Kidney (tissue), 14 donors: ENCODE results near the gene ADARB2. TPM values are rescaled to one million over a fixed set of nuclear protein-coding genes. Genes with fewer than 3 reads are reported as not detected.

Experiments
- DNase-seq, 5 donors: peaks; one replicate each; pipeline ENCODE4 v3.0.0-alpha.2; 2013 to 2020
- FAIRE-seq: peaks from 2 replicates; lab custom pipeline; 2012; peaks lifted over from hg19 to GRCh38; lab: Jason Lieb, UNC
- H3K27ac ChIP-seq, 2 donors: one replicate each; pipeline ENCODE4 v1.7.0; 2013; ENCODE audit warnings: low read depth in 2 of 2, low read length in 2 of 2, inconsistent platforms in 1 of 2
- H3K27me3 ChIP-seq: one replicate; pipeline ENCODE4 v1.7.1; 2013; ENCODE audit warnings: low read length, inconsistent platforms; ENCODE audit not compliant: control insufficient read depth, insufficient read depth
- H3K36me3 ChIP-seq, 3 donors: one replicate each; pipeline versions ENCODE4 v1.7.0 to v1.7.1; 2013; ENCODE audit warnings: low read length in 3 of 3, control low read depth in 1 of 3, inconsistent platforms in 1 of 3; ENCODE audit not compliant: insufficient read depth in 3 of 3, control insufficient read depth in 2 of 3
- H3K4me1 ChIP-seq, 3 donors: one replicate each; pipeline versions ENCODE4 v1.7.0 to v1.7.1; 2013; ENCODE audit warnings: low read length in 3 of 3, inconsistent platforms in 1 of 3, low read depth in 1 of 3; ENCODE audit not compliant: control insufficient read depth in 2 of 3, insufficient read depth in 2 of 3
- H3K4me3 ChIP-seq, 3 donors: one replicate each; pipeline versions ENCODE4 v1.7.0 to v1.8.1; 2013; ENCODE audit warnings: low read length in 3 of 3, control low read depth in 1 of 3, inconsistent platforms in 1 of 3
- H3K9ac ChIP-seq, 3 donors: one replicate each; pipeline versions ENCODE4 v1.7.0 to v1.7.1; 2013; ENCODE audit warnings: low read length in 3 of 3, control low read depth in 1 of 3, inconsistent platforms in 1 of 3
- H3K9me3 ChIP-seq, 3 donors: one replicate each; pipeline versions ENCODE4 v1.7.0 to v1.7.1; 2013; ENCODE audit warnings: low read length in 3 of 3, control low read depth in 1 of 3, inconsistent platforms in 1 of 3; ENCODE audit not compliant: control insufficient read depth in 2 of 3, insufficient read depth in 1 of 3
- intact Hi-C: fragments of 100-400 bp; cut with DNase I; formaldehyde crosslinking; loops from one replicate; pipeline ENCODE4 v1.11.1; 2022
- polyA plus RNA-seq: library from polyadenylated mRNA; stranded (reverse); fragments of 350-450 nt; fragmentation: Illumina TruSeq; extraction: RNeasy Lipid Tissue Mini Kit (QIAGEN cat#74804); gene quantifications from one replicate; pipeline ENCODE4 v1.2.3, GENCODE V29; 2014; ENCODE audit warnings: low read depth, low replicate concordance; ENCODE audit not compliant: insufficient read depth
- total RNA-seq: library from RNA; stranded (reverse); fragmentation: NEBNext Ultra II Directional; extraction: Animal tissue kit (Norgen Biotek cat#: 25700); gene quantifications from one replicate; pipeline ENCODE4 v1.2.1, GENCODE V29; 2021
- TF ChIP-seq, protein P1 (sequence below): IDR thresholded peaks from 3 replicates; pipeline ENCODE4 v1.5.1; 2012; ENCODE audit warnings: mild to moderate bottlenecking, moderate library complexity, borderline replicate concordance; ENCODE audit not compliant: insufficient read depth; ENCODE audit errors: extremely low read depth
- donor health status: control.
- donor health status: control.
- donor health status: control.
- donor health status: control.
- donor health status: control.
- donor health status: DM: yes; HTN: yes; CAD: no.
- donor health status: Normal renal cell carcinoma (clear cell type).

The ADARB2 gene
- total and polyA plus RNA-seq, 2 donors from 2014 or later = 1.0 to 1.3 TPM

DNA sequence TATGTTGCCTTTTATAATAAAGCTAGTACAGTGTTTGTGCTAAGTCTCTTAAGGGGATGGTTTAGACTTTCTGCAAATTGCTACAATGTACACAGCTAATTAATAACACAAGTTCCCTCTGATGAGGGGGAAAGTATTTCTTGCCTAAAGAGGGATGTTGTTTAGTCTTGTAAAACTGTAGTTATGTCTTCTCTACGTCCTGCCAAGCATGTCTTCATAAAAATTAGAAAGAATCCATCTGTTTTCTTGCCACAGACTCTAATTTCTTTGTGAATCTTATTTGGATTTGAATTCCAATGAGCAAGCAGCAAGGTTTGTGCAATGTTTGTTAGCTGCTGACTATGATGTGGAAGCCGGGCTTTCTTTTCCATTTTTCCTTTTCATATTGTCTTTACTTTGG is 28.2 kb downstream of the ADARB2 start:
- no peak overlapping the region for H3K4me3 ChIP-seq
- no peak overlapping the region for H3K27ac ChIP-seq
- H3K4me1 ChIP-seq = no peaks in the 10 kb centered on the region
- no peaks in the 10 kb centered on the region for H3K9me3 ChIP-seq
- intact Hi-C loops = no loop called here
- H3K27me3 ChIP-seq = no peaks in the 10 kb centered on the region
- TF ChIP-seq, protein P1, sequence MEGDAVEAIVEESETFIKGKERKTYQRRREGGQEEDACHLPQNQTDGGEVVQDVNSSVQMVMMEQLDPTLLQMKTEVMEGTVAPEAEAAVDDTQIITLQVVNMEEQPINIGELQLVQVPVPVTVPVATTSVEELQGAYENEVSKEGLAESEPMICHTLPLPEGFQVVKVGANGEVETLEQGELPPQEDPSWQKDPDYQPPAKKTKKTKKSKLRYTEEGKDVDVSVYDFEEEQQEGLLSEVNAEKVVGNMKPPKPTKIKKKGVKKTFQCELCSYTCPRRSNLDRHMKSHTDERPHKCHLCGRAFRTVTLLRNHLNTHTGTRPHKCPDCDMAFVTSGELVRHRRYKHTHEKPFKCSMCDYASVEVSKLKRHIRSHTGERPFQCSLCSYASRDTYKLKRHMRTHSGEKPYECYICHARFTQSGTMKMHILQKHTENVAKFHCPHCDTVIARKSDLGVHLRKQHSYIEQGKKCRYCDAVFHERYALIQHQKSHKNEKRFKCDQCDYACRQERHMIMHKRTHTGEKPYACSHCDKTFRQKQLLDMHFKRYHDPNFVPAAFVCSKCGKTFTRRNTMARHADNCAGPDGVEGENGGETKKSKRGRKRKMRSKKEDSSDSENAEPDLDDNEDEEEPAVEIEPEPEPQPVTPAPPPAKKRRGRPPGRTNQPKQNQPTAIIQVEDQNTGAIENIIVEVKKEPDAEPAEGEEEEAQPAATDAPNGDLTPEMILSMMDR = no peak
- peak in 2 of 5 donors; percentile 51 to 76 for DNase-seq
- no peak for FAIRE-seq
- no peaks in the 10 kb centered on the region for H3K36me3 ChIP-seq
- H3K9ac ChIP-seq = no peak overlapping the region

DNA sequence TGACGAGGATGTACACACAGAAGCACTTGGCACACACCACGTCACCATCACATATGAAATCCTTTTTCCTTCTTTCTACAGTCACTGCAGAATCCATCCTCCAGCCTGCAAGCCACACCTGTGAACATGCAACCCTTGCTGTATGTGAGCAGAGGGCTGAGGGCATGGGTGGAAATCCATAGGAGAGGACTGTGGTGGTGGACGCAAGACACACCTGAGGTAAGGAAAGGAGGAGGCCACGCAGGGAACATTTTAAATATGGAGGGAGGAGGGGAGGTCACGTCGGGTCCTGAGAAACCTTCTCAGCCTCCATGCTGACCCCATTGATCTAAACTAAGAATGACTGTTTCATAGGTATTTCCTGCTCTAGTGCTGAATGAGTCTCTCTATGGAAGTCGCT is 28.6 kb downstream of the ADARB2 start:
- FAIRE-seq = no peak
- intact Hi-C loops = no loop called here
- Histone ChIP-seq H3K4me1 (no peaks in the 10 kb centered on the region), H3K36me3 (no peaks in the 10 kb centered on the region), H3K9ac (no peak overlapping the region), H3K9me3 (peaks cover 0 to 2% (median 0%) of the 10 kb centered on the region in 3 donors), H3K27me3 (no peaks in the 10 kb centered on the region), H3K27ac (no peak overlapping the region), H3K4me3 (no peak overlapping the region)
- DNase-seq = no peak
- TF ChIP-seq, protein P1 = no peak

DNA sequence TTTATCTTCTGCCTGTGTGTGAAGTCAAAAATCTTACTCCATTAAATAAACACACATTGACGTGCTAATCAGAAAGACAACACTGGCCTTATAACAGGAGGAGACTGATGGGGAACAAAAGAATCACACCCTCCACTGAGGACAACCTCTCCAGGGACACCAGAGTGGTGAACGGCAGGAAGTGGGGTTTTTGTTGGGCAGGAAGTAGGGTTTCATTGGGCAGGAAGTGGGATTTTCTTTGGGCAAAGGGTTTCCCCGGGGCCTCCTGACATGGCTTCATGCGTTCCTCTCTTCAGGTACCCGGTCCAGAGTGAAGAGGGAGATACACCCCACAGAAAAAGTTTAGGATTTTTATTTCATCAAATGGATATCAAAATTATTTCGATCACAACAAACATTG is 30.6 kb downstream of the ADARB2 start:
- FAIRE-seq (no peak), DNase-seq (no peak)
- Histone ChIP-seq H3K9me3 (peaks cover 0 to 4% (median 0%) of the 10 kb centered on the region in 3 donors), H3K4me3 (no peak overlapping the region), H3K9ac (no peak overlapping the region), H3K27me3 (no peaks in the 10 kb centered on the region), H3K4me1 (no peaks in the 10 kb centered on the region), H3K27ac (no peak overlapping the region), H3K36me3 (no peaks in the 10 kb centered on the region)
- TF ChIP-seq, protein P1 = no peak
- intact Hi-C loops = no loop called here

DNA sequence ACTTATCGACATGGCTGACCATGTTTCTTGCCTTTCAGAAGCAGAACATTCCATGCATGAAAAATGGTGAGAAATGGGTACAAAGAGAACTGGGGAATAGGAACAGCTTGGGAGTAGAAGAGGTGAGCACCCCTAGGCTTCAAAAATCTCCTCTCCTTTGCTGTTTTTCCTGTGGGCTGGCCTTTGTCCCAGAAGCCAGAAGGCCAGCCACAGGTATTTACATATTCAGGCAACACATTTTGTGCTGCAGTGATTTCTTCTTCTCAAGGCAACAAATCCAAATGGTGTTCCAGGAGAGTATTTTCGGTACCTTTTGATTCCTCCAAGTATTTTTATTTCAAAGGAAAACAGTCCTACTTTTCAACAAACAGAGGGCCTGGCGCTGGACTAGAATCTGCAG is 31.1 kb downstream of the ADARB2 start:
- intact Hi-C loops = no loop called here
- H3K4me1 ChIP-seq = no peaks in the 10 kb centered on the region
- no peaks in the 10 kb centered on the region for H3K27me3 ChIP-seq
- H3K4me3 ChIP-seq = no peak overlapping the region
- TF ChIP-seq, protein P1 = no peak
- FAIRE-seq = no peak
- no peaks in the 10 kb centered on the region for H3K36me3 ChIP-seq
- peaks cover 0 to 4% (median 0%) of the 10 kb centered on the region in 3 donors for H3K9me3 ChIP-seq
- no peak overlapping the region for H3K9ac ChIP-seq
- no peak for DNase-seq
- H3K27ac ChIP-seq = no peak overlapping the region
